HFF-Myc (cell line): ENCODE data around the gene ADRB1.

Experiments
- DNase-seq: peaks from one replicate; pipeline ENCODE4 v3.0.0-alpha.2; 2011; ENCODE audit warnings: low read depth; ENCODE audit errors: extremely low read depth
- H3K4me3 ChIP-seq: replicated peaks from 2 replicates; pipeline ENCODE4 v1.5.1; 2011; ENCODE audit warnings: low read depth, mild to moderate bottlenecking, control low read depth, low read length
- CTCF ChIP-seq: IDR thresholded peaks from 2 replicates; pipeline ENCODE4 v1.5.1; 2012; ENCODE audit warnings: mild to moderate bottlenecking, low read depth, low read length, control low read depth; ENCODE audit errors: missing control alignments

The ADRB1 gene

GRCh38 chr10:114051714-114052113 is 8.0 kb downstream of the ADRB1 start:
- no peak for TF ChIP-seq CTCF
- H3K4me3 ChIP-seq, result no peak overlapping the region
- no peak for DNase-seq

GRCh38 chr10:114052255-114052654 is 8.6 kb downstream of the ADRB1 start:
- no peak for TF ChIP-seq CTCF
- H3K4me3 ChIP-seq, result no peak overlapping the region
- DNase-seq, result no peak

- no peak for TF ChIP-seq CTCF
- DNase-seq, result no peak
- H3K4me3 ChIP-seq, result no peak overlapping the region
Observed at GRCh38 chr10:114053946-114054345, 10.3 kb downstream of the ADRB1 start.

- H3K4me3 ChIP-seq, result no peak overlapping the region
- TF ChIP-seq CTCF, result no peak
- no peak for DNase-seq
Observed at GRCh38 chr10:114057855-114058254, 14.2 kb downstream of the ADRB1 start.

- no peak overlapping the region for H3K4me3 ChIP-seq
- no peak for DNase-seq
- no peak for TF ChIP-seq CTCF
Observed at GRCh38 chr10:114058297-114058696, 14.6 kb downstream of the ADRB1 start.

GRCh38 chr10:114059561-114059960 is 15.9 kb downstream of the ADRB1 start:
- H3K4me3 ChIP-seq, result no peak overlapping the region
- no peak for DNase-seq
- TF ChIP-seq CTCF, result no peak

GRCh38 chr10:114060456-114060855 is 16.8 kb downstream of the ADRB1 start:
- no peak for DNase-seq
- no peak for TF ChIP-seq CTCF
- no peak overlapping the region for H3K4me3 ChIP-seq
